HL-60/S4 treated with retinoic acid at 250 ng/mL for 4 days and 3 days (cell line): ENCODE data around the gene RRP7A.
"Not testable (repeated sequence)": the region's sequence is repeated elsewhere in the genome, so short reads cannot be mapped to it uniquely, and the experiment has no call there.

ENCODE experiments used
- in situ Hi-C: fragments of 300-500 bp; cut with MboI; formaldehyde crosslinking; loops from 2 replicates; pipeline ENCODE4 v1.7.0; 2022; ENCODE audit warnings: low sequenced_read_pairs

RRP7A gene

GRCh38 chr22:42499773-42500160, 19.8 kb downstream of the RRP7A start:
- in situ Hi-C loops: not testable (repeated sequence)

- in situ Hi-C loops: not testable (repeated sequence)
Observed at GRCh38 chr22:42495533-42496141, 24.0 kb downstream of the RRP7A start.

GRCh38 chr22:42493393-42493792, 26.2 kb downstream of the RRP7A start:
- in situ Hi-C loops: no loop called here

- in situ Hi-C loops: no loop called here
Observed at GRCh38 chr22:42492323-42492690, 27.3 kb downstream of the RRP7A start.

GRCh38 chr22:42490243-42490832, 29.3 kb downstream of the RRP7A start:
- in situ Hi-C loops: no loop called here

GRCh38 chr22:42489000-42489399, 30.6 kb downstream of the RRP7A start:
- in situ Hi-C loops: no loop called here

- in situ Hi-C loops: no loop called here
Observed at GRCh38 chr22:42484506-42484905, 35.1 kb downstream of the RRP7A start.

- in situ Hi-C loops: not testable (repeated sequence)
Observed at GRCh38 chr22:42483610-42484223, 35.9 kb downstream of the RRP7A start.

- in situ Hi-C loops: no loop called here
Observed at GRCh38 chr22:42475122-42475521, 44.5 kb downstream of the RRP7A start.

- in situ Hi-C loops: no loop called here
Observed at GRCh38 chr22:42473484-42474193, 46.0 kb downstream of the RRP7A start.

- in situ Hi-C loops: no loop called here
Observed at GRCh38 chr22:42472671-42473070, 46.9 kb downstream of the RRP7A start.

- in situ Hi-C loops: no loop called here
Observed at GRCh38 chr22:42471441-42471840, 48.2 kb downstream of the RRP7A start.

- in situ Hi-C loops: no loop called here
Observed at GRCh38 chr22:42470366-42471082, 49.1 kb downstream of the RRP7A start.

- in situ Hi-C loops: no loop called here
Observed at GRCh38 chr22:42468841-42469240, 50.8 kb downstream of the RRP7A start.

- in situ Hi-C loops: no loop called here
Observed at GRCh38 chr22:42462016-42462415, 57.6 kb downstream of the RRP7A start.

GRCh38 chr22:42461511-42461910, 58.1 kb downstream of the RRP7A start:
- in situ Hi-C loops: no loop called here
